NOMO-1 treated with DMSO at 0.1 percent for 48 hours (cell line): ENCODE results near the gene SELENOH.
A peak's percentile ranks its signal among the peaks of the same experiment; 100 is the strongest.
"Not testable (repeated sequence)": the region's sequence is repeated elsewhere in the genome, so short reads cannot be mapped to it uniquely, and the experiment has no call there.

ENCODE experiments used
- DNase-seq: peaks from one replicate; lab custom pipeline; 2025; ENCODE audit not compliant: unreplicated experiment; lab: John Stamatoyannopoulos, UW

The SELENOH gene

GRCh38 chr11:57741132-57742086 lies at the start of gene SELENOH:
TSS of gene SELENOH (plus strand) at chr11:57741491. CDS start at chr11:57741596, 105 bp downstream.
- DNase-seq: peak; percentile 97

- DNase-seq: no peak
These were observed 42.4 kb upstream of the SELENOH start for GRCh38 chr11:57698843-57699365.

GRCh38 chr11:57699813-57700212 lies 41.5 kb upstream of the SELENOH start:
- DNase-seq: no peak

- DNase-seq: no peak
These were observed 40.9 kb upstream of the SELENOH start for GRCh38 chr11:57700425-57700824.

GRCh38 chr11:57703341-57703740 lies 38.0 kb upstream of the SELENOH start:
- DNase-seq: no peak

GRCh38 chr11:57704932-57705331 lies 36.4 kb upstream of the SELENOH start:
- no peak for DNase-seq

- not testable (repeated sequence) for DNase-seq
These were observed 35.9 kb upstream of the SELENOH start for GRCh38 chr11:57705432-57705831.

GRCh38 chr11:57709802-57710367 lies 31.4 kb upstream of the SELENOH start:
- no peak for DNase-seq

- DNase-seq: peak; percentile 71
These were observed 29.7 kb upstream of the SELENOH start, which contains the start of gene MED19 for GRCh38 chr11:57711414-57712255. TSS of gene MED19 (minus strand) at chr11:57712215. CDS start at chr11:57712179, 36 bp downstream.

GRCh38 chr11:57712256-57713150 lies 28.8 kb upstream of the SELENOH start, which contains the start of gene TMX2:
TSS of gene TMX2 (plus strand) at chr11:57712593. CDS start at chr11:57712619, 26 bp downstream.
- DNase-seq: peak; percentile 99

GRCh38 chr11:57713835-57714234 lies 27.5 kb upstream of the SELENOH start:
- no peak for DNase-seq

GRCh38 chr11:57716726-57717125 lies 24.6 kb upstream of the SELENOH start:
- not testable (repeated sequence) for DNase-seq

GRCh38 chr11:57727185-57727584 lies 14.1 kb upstream of the SELENOH start:
- DNase-seq: no peak

GRCh38 chr11:57728829-57729228 lies 12.5 kb upstream of the SELENOH start:
- no peak for DNase-seq

GRCh38 chr11:57729479-57729878 lies 11.8 kb upstream of the SELENOH start:
- DNase-seq: no peak

GRCh38 chr11:57732661-57733060 lies 8.6 kb upstream of the SELENOH start:
- DNase-seq: no peak

- no peak for DNase-seq
These were observed 5.5 kb upstream of the SELENOH start for GRCh38 chr11:57735619-57736298.

- DNase-seq: peak; percentile 12
These were observed 779 bp downstream of the SELENOH start for GRCh38 chr11:57742087-57742452.

GRCh38 chr11:57744357-57744756 lies 3.1 kb downstream of the SELENOH start:
- DNase-seq: no peak
